HG03039 (cell line): Measurements from ENCODE around the gene NTN1.
"Not testable (repeated sequence)": the region's sequence is repeated elsewhere in the genome, so short reads cannot be mapped to it uniquely, and the experiment has no call there.

Experiments used
- ATAC-seq: cut with Tn5 transposase; IDR thresholded peaks from one replicate; pipeline ENCODE4 v1.9.1; 2021; ENCODE audit warnings: mild to moderate bottlenecking, moderate library complexity; ENCODE audit not compliant: unreplicated experiment

Gene NTN1

GRCh38 chr17:9021158-9021991 is at the start of gene NTN1:
Gene NTN1, plus strand, starts transcription at chr17:9021510. Its CDS starts 864 bp downstream, at chr17:9022374.
- ATAC-seq = peak; percentile 47

DNA sequence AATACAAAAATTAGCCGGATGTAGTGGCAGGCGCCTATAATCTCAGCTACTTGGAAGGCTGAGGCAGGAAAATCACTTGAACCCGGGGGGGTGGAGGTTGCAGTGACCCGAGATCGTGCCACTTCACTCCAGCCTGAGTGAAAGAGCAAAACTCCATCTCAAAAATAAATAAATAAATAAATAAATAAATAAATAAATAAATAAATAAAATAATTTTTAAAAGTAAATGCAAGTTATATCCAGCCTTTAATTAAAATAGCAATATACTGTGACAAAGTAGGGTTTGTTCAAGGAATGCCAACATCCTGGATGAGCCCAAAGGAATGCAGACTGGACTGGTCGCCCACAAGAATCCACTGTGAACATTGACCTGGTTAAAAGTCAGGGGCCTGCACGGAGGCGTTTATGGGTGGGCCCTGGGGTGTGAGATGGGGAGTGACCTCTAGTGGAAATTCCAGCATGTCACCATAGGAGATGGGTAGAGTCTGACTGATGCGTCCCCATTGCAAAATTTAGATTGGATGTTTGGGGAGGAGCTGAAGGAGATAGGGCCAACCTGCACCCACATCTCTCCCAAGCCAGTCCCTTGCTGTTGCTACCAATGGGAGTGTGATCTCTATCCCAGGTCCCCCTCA is 46.1 kb upstream of the NTN1 start:
- no peak for ATAC-seq

DNA sequence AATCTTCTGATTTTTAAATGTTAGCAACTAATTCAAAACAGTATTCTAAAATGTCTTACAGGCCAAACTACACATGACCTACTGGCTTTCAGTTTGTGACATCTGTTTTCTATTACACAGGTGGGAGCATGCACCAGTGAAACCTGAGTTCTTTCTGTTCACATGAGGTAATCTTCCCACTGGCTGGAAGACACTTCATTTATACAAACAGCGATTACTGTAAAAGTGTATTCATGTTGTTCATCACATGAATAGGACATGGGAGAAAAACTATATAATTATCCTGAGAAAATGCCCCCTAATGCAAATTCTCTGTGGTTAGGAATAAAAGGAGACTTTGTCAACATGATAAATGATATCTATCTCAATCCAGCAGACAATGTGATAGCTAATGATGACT is 44.7 kb upstream of the NTN1 start:
- ATAC-seq = no peak

GRCh38 chr17:8979715-8980114 is 41.6 kb upstream of the NTN1 start:
- ATAC-seq = no peak

GRCh38 chr17:8981443-8981842 is 39.9 kb upstream of the NTN1 start:
- no peak for ATAC-seq

DNA sequence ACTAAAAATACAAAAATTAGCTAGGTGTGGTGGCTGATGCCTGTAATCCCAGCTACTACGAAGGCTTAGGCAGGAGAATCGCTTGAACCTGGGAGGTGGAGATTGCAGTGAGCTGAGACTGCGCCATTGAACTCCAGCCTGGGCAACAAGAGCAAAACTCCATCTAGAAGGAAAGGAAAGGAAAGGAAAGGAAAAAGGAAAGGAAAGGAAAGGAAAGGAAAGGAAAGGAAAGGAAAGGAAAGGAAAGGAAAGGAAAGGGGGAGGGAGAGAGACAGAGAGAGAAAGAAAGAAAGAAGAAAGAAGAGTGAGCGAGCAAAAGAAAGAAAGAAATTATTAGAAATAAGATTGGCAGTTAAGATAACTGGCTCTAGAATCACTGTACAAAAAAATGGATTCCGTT is 37.1 kb upstream of the NTN1 start:
- ATAC-seq = not testable (repeated sequence)

DNA sequence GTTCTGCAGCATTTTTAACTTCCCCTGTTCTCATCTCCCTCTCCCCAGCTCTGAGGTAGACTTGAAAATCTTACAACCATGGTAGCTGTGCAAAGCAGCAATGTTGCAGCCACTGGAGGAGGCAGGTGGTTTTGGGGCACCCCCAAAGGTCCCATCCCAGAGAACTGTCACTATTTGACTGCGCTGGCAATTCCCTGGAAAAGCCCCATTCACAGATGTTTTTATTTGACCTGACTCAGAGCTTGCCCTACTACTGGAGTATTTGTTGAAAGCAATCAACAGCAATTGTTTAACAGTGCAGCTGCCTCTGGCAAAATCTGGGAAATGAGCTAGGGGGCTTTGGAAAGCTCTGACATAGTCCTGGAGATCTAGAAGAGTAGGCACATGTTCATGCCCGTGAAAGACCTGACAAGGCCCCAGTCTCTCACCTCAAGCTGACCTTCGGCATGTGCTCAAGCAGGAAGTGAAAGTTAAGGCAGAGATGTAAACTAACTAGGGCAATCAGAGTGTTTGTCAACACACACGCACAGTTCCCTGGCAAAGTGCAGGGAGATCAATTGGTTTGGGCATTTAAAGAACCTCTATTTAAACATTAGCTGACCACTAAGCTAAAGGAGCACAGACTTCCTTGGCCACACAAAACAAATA is 36.1 kb upstream of the NTN1 start:
- ATAC-seq = no peak

DNA sequence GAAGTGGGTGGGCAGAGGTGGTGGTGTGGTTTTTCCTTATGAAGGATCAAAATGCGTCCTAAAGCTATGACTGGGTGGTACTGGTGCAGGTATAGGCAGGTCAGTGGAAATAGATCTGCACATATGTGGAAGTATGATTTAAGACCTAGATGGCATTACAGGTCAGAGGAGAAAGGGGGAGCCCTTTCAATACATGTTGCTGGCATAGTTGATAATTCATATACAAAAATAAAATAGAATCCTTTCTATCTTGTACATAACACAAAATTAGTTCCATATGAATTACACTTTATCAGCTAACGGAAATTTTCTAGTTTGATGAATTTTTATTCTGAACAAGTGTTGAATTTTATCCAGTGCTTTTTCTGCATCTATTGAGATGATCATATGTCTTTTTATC is 35.0 kb upstream of the NTN1 start:
- no peak for ATAC-seq

- not testable (repeated sequence) for ATAC-seq
These were observed 32.9 kb upstream of the NTN1 start for GRCh38 chr17:8988263-8988935.

GRCh38 chr17:8991514-8992285 is 29.6 kb upstream of the NTN1 start:
- ATAC-seq = no peak

GRCh38 chr17:8994319-8994718 is 27.0 kb upstream of the NTN1 start:
- no peak for ATAC-seq

DNA sequence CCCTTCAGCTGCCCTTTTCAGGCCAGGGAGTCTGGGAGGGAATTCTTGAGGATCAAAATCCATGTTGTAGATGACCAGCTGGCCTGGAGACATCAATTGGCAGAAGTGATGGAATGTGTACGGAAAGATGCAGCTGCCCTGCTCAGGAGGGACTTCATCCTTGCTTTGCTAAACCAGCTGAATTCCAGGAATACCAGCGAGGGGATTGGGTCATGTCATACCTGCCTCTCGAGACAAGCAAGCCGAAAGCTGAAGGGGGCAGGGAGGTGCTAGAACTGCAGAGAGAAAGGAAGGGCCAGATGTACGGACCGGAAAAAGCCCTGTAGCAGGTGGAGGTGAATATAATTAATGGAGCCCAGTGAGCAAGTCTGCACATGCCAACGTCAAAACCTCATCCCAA is 25.6 kb upstream of the NTN1 start:
- ATAC-seq = no peak

- ATAC-seq = peak; percentile 43
These were observed 23.2 kb upstream of the NTN1 start for GRCh38 chr17:8997994-8998628.

DNA sequence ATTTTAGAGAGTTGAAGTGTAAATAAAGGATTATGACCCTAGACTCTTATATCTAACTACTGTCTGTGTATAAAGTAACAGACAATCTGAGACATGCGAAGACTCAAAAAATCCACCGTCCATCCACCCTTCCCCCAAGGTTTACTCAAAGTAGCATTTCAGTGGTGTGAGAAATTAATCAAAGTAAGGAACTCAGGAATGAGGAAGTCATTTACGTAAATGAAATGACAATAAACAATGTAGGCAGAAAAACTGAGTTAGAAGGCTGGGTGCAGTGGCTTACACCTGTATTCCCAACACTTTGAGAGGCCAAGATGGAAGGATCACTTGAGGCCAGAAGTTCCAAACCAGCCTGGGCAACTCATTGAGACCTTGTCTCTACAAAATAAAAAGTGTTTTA is 19.8 kb upstream of the NTN1 start:
- ATAC-seq = no peak

- no peak for ATAC-seq
These were observed 19.1 kb upstream of the NTN1 start for GRCh38 chr17:9002227-9002605.

- ATAC-seq = no peak
These were observed 18.5 kb upstream of the NTN1 start for GRCh38 chr17:9002606-9003354.

DNA sequence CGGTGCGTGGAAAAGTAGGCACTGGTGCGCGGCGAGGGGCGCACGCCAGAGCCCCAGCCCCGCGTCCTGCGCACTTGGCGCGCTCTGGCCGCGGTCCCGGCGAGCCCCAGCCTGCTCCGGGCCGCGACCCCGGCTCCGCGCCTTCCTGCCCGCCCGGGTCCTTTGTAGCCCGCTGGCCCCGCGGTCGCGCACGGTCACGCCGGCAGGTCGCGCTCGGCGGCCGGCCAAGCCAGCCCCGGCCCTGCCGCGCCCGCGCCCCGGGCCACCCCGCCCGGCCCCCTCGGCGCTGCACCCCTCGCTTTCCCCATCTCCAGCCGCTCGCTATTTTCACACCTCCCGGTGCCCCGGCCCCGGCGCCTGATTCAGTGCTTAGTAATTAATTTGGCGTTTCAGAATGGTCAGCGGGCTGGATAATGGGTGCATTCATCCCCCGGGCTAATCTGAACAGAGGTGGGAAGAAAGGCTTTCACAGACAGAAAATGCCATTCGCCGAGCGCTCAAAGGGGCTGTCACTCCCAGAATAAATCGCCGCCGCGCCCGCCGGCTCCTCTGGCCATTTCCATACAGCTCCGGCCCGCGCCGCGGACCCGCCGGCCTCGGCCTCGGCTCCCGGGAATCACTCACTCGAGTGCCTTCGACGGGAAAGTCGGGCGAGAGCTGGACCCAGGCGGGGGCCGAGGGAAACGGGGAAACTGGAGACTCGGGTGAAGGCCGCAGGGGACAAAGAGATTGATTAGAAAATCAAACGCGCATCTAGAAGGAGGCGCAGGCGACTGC is 17.8 kb upstream of the NTN1 start:
- ATAC-seq = no peak

DNA sequence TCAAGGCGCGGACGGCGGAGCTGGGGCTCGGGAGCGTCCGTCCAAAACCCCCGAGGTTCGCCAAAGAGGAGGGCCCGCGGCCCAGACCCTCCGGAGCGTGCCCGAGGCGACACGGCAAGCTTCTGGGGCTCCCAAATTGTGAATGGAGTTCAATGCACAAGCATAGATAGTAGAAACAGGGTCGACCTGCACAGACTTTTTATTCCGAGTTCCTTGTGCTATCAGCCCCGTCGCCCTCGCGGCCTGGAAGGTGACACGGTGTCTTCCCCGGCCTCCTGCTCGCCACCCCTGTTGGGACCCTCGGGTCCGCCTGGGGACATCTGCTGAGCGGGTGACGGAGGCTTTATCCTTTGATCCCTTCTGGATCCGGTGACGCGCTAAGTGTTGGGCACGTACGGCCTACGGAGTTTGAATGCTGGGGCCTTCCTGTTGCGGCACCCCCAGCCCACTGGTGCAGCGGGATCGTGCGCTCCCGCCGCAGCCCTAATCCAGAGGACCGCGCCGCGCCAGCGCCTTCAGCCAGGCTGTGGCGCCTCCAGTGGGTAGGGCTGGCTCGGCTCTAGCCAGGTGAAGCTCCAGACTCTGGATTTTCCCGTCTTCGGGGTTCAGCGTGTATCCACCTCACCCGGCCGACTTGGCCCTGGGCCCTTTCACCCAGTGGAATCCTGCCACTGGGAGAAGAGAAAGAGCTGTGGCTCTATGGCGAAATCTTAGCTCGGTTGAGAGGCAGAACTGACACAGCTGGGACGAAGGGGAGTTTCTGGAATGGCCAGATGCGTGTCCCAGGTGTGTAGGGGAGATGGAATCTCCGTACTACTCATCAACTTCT is 17.0 kb upstream of the NTN1 start:
- no peak for ATAC-seq
